HepG2 (cell line): Measurements from ENCODE around the gene MBD4. TPM values are rescaled to one million over a fixed set of nuclear protein-coding genes. Genes with fewer than 3 reads are reported as not detected.

Experiments
- ATF2 ChIP-seq: sonication (generic); formaldehyde crosslinking; IDR thresholded peaks from 2 replicates; pipeline ENCODE4 v1.4.0; 2020; ENCODE audit warnings: missing genetic modification reagents
- ATF5 ChIP-seq: sonication (generic); formaldehyde crosslinking; IDR thresholded peaks from 2 replicates; pipeline ENCODE4 v1.4.0; 2020; ENCODE audit warnings: mild to moderate bottlenecking, low read depth, missing genetic modification reagents
- CSRNP1 ChIP-seq: sonication (generic); formaldehyde crosslinking; IDR thresholded peaks from 2 replicates; pipeline ENCODE4 v1.8.1; 2023; ENCODE audit warnings: mild to moderate bottlenecking, missing genetic modification reagents
- HDAC1 ChIP-seq: sonication (generic); formaldehyde crosslinking; IDR thresholded peaks from 2 replicates; pipeline ENCODE4 v1.5.1; 2020; ENCODE audit warnings: mild to moderate bottlenecking, missing genetic modification reagents
- LBX2 ChIP-seq: sonication (generic); formaldehyde crosslinking; IDR thresholded peaks from 2 replicates; pipeline ENCODE4 v1.5.0; 2020; ENCODE audit warnings: missing genetic modification reagents, mild to moderate bottlenecking, borderline replicate concordance
- MEF2D ChIP-seq: sonication (generic); formaldehyde crosslinking; IDR thresholded peaks from 2 replicates; pipeline ENCODE4 v1.5.1; 2020; ENCODE audit warnings: mild to moderate bottlenecking, missing genetic modification reagents
- MXI1 ChIP-seq: IDR thresholded peaks from 3 replicates; pipeline ENCODE4 v1.6.1; 2012; ENCODE audit warnings: low read depth, low read length, inconsistent platforms, borderline replicate concordance
- NFYB ChIP-seq: sonication (generic); formaldehyde crosslinking; IDR thresholded peaks from 2 replicates; pipeline ENCODE4 v1.4.0; 2020; ENCODE audit warnings: missing genetic modification reagents
- NRL ChIP-seq: sonication (generic); formaldehyde crosslinking; IDR thresholded peaks from 2 replicates; pipeline ENCODE4 v1.5.0; 2020; ENCODE audit warnings: missing genetic modification reagents, mild to moderate bottlenecking, moderate library complexity, borderline replicate concordance
- PPARG ChIP-seq: conservative IDR thresholded peaks from 2 replicates; pipeline ENCODE4 v1.6.1; 2016; ENCODE audit warnings: missing biosample characterization, missing genetic modification reagents
- SIN3A ChIP-seq: IDR thresholded peaks from 2 replicates; pipeline ENCODE4 v1.6.1; 2011; ENCODE audit warnings: low read depth, mild to moderate bottlenecking, control low read depth, low read length, borderline replicate concordance
- SUZ12 ChIP-seq: fragments of 150-350 bp; IDR thresholded peaks from 2 replicates; pipeline ENCODE4 v1.6.1; 2014; ENCODE audit warnings: low read depth, low read length
- TCF7 ChIP-seq: sonication (generic); IDR thresholded peaks from 2 replicates; pipeline ENCODE4 v1.6.1; 2016; ENCODE audit warnings: antibody characterized with exemption, low read depth
- ZBTB7A ChIP-seq: sonication (generic); formaldehyde crosslinking; IDR thresholded peaks from 2 replicates; pipeline ENCODE4 v1.8.0; 2022; ENCODE audit warnings: mild to moderate bottlenecking, missing genetic modification reagents
- ZNF10 ChIP-seq: sonication (generic); formaldehyde crosslinking; IDR thresholded peaks from 2 replicates; pipeline ENCODE4 v1.4.0; 2020; ENCODE audit warnings: mild to moderate bottlenecking, low read depth, missing genetic modification reagents, borderline replicate concordance
- ZNF142 ChIP-seq: sonication (generic); formaldehyde crosslinking; IDR thresholded peaks from 2 replicates; pipeline ENCODE4 v1.4.0; 2020; ENCODE audit warnings: missing genetic modification reagents
- ZNF230 ChIP-seq: sonication (generic); formaldehyde crosslinking; IDR thresholded peaks from 2 replicates; pipeline ENCODE4 v1.4.0; 2020; ENCODE audit warnings: mild to moderate bottlenecking, missing genetic modification reagents
- ZSCAN22 ChIP-seq: sonication (generic); formaldehyde crosslinking; IDR thresholded peaks from 2 replicates; pipeline ENCODE4 v1.4.0; 2020; ENCODE audit warnings: mild to moderate bottlenecking, missing genetic modification reagents
- polyA plus RNA-seq, 8 experiments: library from polyadenylated mRNA; depleted of rRNA in 3 of 8; stranded (reverse) in 7 of 8; unstranded in 1 of 8; fragments of >200 nt; fragmentation: Illumina TruSeq in 4 of 8; extraction: Trizol in 4 of 8; gene quantifications; 2 replicates each; pipeline versions ENCODE4 v1.2.1 to v1.2.3, GENCODE V29; 2011 to 2016; ENCODE audit warnings: low read depth in 4 of 8, missing spikeins in 1 of 8, mixed read lengths in 1 of 8; ENCODE audit not compliant: insufficient read depth in 1 of 8
- total RNA-seq, 5 experiments: library from RNA; depleted of rRNA; stranded (reverse); fragments of >200 nt; fragmentation: Illumina TruSeq; extraction: Trizol; gene quantifications; 2 replicates each; pipeline ENCODE4 v1.2.3, GENCODE V29; 2016; ENCODE audit warnings: low read depth in 1 of 5

The MBD4 gene
- total and polyA plus RNA-seq, 2 of the 13 experiments (the other 11 are each of a cell fraction or from before 2014, with no cell fraction given): 14.9 to 25.3 TPM

DNA sequence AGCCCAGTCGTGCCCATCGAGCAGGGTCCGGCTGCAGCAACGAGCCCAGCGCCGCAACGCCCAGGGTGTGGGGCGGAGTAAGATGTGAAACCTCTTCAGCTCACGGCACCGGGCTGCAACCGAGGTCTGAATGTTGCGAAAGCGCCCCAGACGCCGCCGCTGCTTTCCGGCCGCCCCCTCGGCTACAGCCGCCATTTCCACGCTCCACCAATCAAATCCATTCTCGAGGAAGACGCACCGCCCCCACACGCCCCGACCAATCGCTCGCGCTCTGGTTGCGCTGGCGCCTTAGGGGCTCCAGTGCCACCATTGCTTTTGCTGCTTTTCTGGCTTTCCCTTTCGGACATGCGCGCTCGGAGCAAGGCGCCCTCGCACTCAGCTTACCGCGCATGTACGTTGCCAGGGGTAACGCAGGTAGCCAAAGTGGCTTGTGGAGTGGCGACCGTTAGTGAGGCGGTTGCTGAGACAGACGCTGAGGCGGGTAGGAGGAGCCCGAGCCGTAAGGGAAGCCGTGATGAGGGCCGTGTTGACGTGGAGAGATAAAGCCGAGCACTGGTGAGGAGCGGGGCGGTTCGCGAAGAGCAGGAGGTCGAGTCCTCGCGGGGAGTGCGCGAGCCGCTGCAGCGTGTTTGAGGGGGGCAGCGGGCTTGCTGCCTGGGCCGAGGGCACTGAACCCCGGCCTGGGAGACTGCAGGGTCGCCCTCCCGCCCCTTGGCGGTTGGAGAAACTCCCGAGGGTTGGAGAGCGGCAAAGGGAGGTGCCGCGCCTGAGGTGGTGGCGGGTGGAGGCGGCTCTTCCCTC, at the start of gene MBD4, which contains the start of gene IFT122 (continued):
- TF ChIP-seq ZSCAN22 (CRISPR knock-in tag): 0 out of 2 replicates have a peak, but pooled peaks have one; percentile 37
- peak; percentile 88 for TF ChIP-seq NFYB (CRISPR knock-in tag)
- TF ChIP-seq MEF2D (CRISPR knock-in tag): no peak
- TF ChIP-seq ZNF142 (CRISPR knock-in tag): peak; percentile 32; the same call in 1 of the 2 replicates
- TF ChIP-seq LBX2 (CRISPR knock-in tag): no peak
- peak; percentile 90 for TF ChIP-seq HDAC1
- no peak for TF ChIP-seq CSRNP1 (CRISPR knock-in tag)
- TF ChIP-seq ATF5 (CRISPR knock-in tag): 0 out of 2 replicates have a peak, but pooled peaks have one; percentile 18
- peak; percentile 69; the same call in 1 of the 2 replicates for TF ChIP-seq ZBTB7A (CRISPR knock-in tag)
- peak; percentile 95; the same call in 1 of the 2 replicates for TF ChIP-seq SIN3A
- peak; percentile 70; the same call in 1 of the 2 replicates for TF ChIP-seq ZNF230 (CRISPR knock-in tag)
- peak; percentile 35; the same call in 1 of the 2 replicates for TF ChIP-seq PPARG (CRISPR knock-in tag)
- TF ChIP-seq TCF7: no peak
- TF ChIP-seq ZNF10 (CRISPR knock-in tag): no peak
- peak; percentile 95; the same call in 2 of the 3 replicates for TF ChIP-seq MXI1
- peak; percentile 88; the same call in 1 of the 2 replicates for TF ChIP-seq NRL
- TF ChIP-seq ATF2: peak; percentile 33; the same call in 1 of the 2 replicates
- TF ChIP-seq SUZ12: no peak
